Sigmoid colon (tissue), 7 donors: Measurements from ENCODE around the gene PJA2. TPM values are rescaled to one million over a fixed set of nuclear protein-coding genes. Genes with fewer than 3 reads are reported as not detected.
A peak's percentile ranks its signal among the peaks of the same experiment; 100 is the strongest.

Experiments used
- DNase-seq: peaks from one replicate; pipeline ENCODE4 v3.0.0-alpha.2; 2019
- H3K27ac ChIP-seq, 4 donors: fragments of 200-600 bp; sonication (generic); one replicate each; pipeline ENCODE4 v1.5.1; 2016 to 2019; ENCODE audit warnings: mild to moderate bottlenecking in 1 of 4
- H3K27me3 ChIP-seq, 3 donors: fragments of 200-600 bp; sonication (generic); one replicate each; pipeline ENCODE4 v1.5.1; 2019; ENCODE audit warnings: mild to moderate bottlenecking in 1 of 3
- H3K36me3 ChIP-seq, 4 donors: fragments of 200-600 bp; sonication (generic); one replicate each; pipeline ENCODE4 v1.5.1; 2016 to 2019
- H3K4me1 ChIP-seq, 4 donors: fragments of 200-600 bp; sonication (generic); one replicate each; pipeline ENCODE4 v1.5.1; 2017 to 2019
- H3K4me3 ChIP-seq, 4 donors: fragments of 200-600 bp; sonication (generic); one replicate each; pipeline ENCODE4 v1.5.1; 2017 to 2019; ENCODE audit warnings: mild to moderate bottlenecking in 2 of 4, moderate library complexity in 1 of 4
- H3K9me3 ChIP-seq, 4 donors: fragments of 200-600 bp in 3 of 4; sonication (generic) in 3 of 4; one replicate each; pipeline versions ENCODE4 v1.5.1 to v1.6.1; 2013 to 2019
- EP300 ChIP-seq, 4 donors: sonication (generic); formaldehyde crosslinking; IDR thresholded peaks; one replicate each; pipeline ENCODE4 v1.6.1; 2017; ENCODE audit warnings: antibody characterized with exemption in 4 of 4
- POLR2A ChIP-seq, 2 donors: fragments of 450-650 bp; IDR thresholded peaks; one replicate each; pipeline ENCODE4 v1.6.1; 2016; ENCODE audit warnings: antibody characterized with exemption in 2 of 2, mild to moderate bottlenecking in 2 of 2, moderate library complexity in 2 of 2
- POLR2AphosphoS5 ChIP-seq, 4 donors: sonication (generic); formaldehyde crosslinking; IDR thresholded peaks; one replicate each; pipeline ENCODE4 v1.6.1; 2017; ENCODE audit warnings: antibody characterized with exemption in 4 of 4
- WGBS, 2 donors: extraction: QIAGEN DNeasy Blood & Tissue Kit; methylation state at CpG; one replicate each; pipeline ENCODE4 v1.1.7; 2013; 5-methylcytosine and 5-hydroxymethylcytosine counted together
- intact Hi-C: fragments of 100-400 bp; cut with DNase I; formaldehyde crosslinking; loops from one replicate; pipeline ENCODE4 v1.15.1; 2023
- polyA plus RNA-seq, 3 donors: library from polyadenylated mRNA; stranded (reverse); fragments of 200-250 nt; gene quantifications; one replicate each; pipeline ENCODE4 v1.2.3, GENCODE V29; 2013
- total RNA-seq, 4 donors: library from RNA; depleted of rRNA; stranded (reverse); fragments of >200 nt; gene quantifications; one replicate each; pipeline ENCODE4 v1.1.0, GENCODE V29; 2016
- TF ChIP-seq, protein P1 (sequence below), 4 experiments: fragments of 450-650 bp in 3 of 4; fragments of 200-600 bp in 1 of 4; IDR thresholded peaks; one replicate each; pipeline ENCODE4 v1.5.1; 2016 to 2019; ENCODE audit warnings: antibody characterized with exemption in 4 of 4, mild to moderate bottlenecking in 3 of 4, moderate library complexity in 2 of 4
- donor health status: healthy with polysubstance abuse.
- donor health status: Bipolar disorder and iron deficiency.
- donor health status: healthy.

The PJA2 gene
- total and polyA plus RNA-seq, 7 donors = 35.4 to 213 (median 163) TPM

DNA sequence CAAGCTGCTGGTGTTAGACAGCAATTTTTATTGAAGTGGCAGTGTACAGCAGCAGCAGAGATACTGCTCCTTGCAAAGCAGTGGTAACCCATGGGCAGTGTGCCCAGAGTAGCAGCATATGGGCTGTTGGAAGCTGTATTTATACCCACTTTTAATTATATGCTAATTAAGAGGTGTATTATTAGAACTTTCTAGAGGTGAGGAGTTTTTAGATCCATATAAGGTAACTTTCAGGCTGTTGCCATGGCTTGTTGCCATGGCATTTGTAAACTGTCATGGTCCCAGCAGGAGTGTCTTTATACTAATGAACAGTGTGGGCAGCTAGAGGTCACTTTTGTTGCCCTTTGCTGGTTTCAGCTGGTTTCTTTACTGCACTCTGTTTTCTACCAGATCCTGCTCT is 3.7 kb upstream of the PJA2 start:
- Histone ChIP-seq H3K27ac (peak overlapping the region; percentile 95 to 99 (median 98)), H3K4me3 (no peak overlapping the region), H3K9me3 (peaks cover 0 to 8% (median 0%) of the 10 kb centered on the region in 4 donors), H3K36me3 (no peaks in the 10 kb centered on the region), H3K4me1 (peaks cover 0 to 31% (median 30%) of the 10 kb centered on the region in 4 donors), H3K27me3 (no peaks in the 10 kb centered on the region)
- TF ChIP-seq, protein P1, sequence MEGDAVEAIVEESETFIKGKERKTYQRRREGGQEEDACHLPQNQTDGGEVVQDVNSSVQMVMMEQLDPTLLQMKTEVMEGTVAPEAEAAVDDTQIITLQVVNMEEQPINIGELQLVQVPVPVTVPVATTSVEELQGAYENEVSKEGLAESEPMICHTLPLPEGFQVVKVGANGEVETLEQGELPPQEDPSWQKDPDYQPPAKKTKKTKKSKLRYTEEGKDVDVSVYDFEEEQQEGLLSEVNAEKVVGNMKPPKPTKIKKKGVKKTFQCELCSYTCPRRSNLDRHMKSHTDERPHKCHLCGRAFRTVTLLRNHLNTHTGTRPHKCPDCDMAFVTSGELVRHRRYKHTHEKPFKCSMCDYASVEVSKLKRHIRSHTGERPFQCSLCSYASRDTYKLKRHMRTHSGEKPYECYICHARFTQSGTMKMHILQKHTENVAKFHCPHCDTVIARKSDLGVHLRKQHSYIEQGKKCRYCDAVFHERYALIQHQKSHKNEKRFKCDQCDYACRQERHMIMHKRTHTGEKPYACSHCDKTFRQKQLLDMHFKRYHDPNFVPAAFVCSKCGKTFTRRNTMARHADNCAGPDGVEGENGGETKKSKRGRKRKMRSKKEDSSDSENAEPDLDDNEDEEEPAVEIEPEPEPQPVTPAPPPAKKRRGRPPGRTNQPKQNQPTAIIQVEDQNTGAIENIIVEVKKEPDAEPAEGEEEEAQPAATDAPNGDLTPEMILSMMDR (IDR thresholded peaks at IDR 0.05) = no peak
- TF ChIP-seq POLR2AphosphoS5 (IDR thresholded peaks at IDR 0.05) (no peak), EP300 (IDR thresholded peaks at IDR 0.05) (no peak), POLR2A (IDR thresholded peaks at IDR 0.05) (no peak)
- DNase-seq = peak; percentile 69
- intact Hi-C loops = loop anchor here (5.0 kb wide), 1 partner anchor 1031 kb away; the partner anchor contains the start of gene FBXL17

GRCh38 chr5:109412981-109413402 is 3.2 kb upstream of the PJA2 start:
- Histone ChIP-seq H3K9me3 (peaks cover 0 to 8% (median 0%) of the 10 kb centered on the region in 4 donors), H3K4me1 (peaks cover 0 to 33% (median 30%) of the 10 kb centered on the region in 4 donors), H3K4me3 (no peak overlapping the region), H3K27ac (peak overlapping the region; percentile 95 to 99 (median 98)), H3K27me3 (no peaks in the 10 kb centered on the region), H3K36me3 (no peaks in the 10 kb centered on the region)
- 25 to 44% methylated on average over 1 of the region's 1 CpG for WGBS, 2 donors
- peak in 1 of 4 donors; percentile 9 for TF ChIP-seq POLR2AphosphoS5 (IDR thresholded peaks at IDR 0.05)
- TF ChIP-seq, protein P1 (IDR thresholded peaks at IDR 0.05) = no peak
- no peak for DNase-seq
- intact Hi-C loops = loop anchor here (5.0 kb wide), 1 partner anchor 1031 kb away; the partner anchor contains the start of gene FBXL17

- TF ChIP-seq POLR2A (IDR thresholded peaks at IDR 0.05) (no peak), POLR2AphosphoS5 (IDR thresholded peaks at IDR 0.05) (peak in 2 of 4 donors; percentile 15 to 56)
- no peak for DNase-seq
- Histone ChIP-seq H3K9me3 (peaks cover 0 to 8% (median 0%) of the 10 kb centered on the region in 4 donors), H3K4me3 (no peak overlapping the region), H3K36me3 (no peaks in the 10 kb centered on the region), H3K27ac (peak overlapping the region; percentile 95 to 99 (median 98)), H3K27me3 (no peaks in the 10 kb centered on the region), H3K4me1 (peaks cover 0 to 47% (median 40%) of the 10 kb centered on the region in 4 donors)
- intact Hi-C loops = loop anchor here (5.0 kb wide), 1 partner anchor 1029 kb away; the partner anchor contains the start of gene FBXL17
- WGBS, 2 donors = 55 to 64% methylated on average over 3 of the region's 3 CpGs
Observed at GRCh38 chr5:109411627-109412026, 1.9 kb upstream of the PJA2 start.

DNA sequence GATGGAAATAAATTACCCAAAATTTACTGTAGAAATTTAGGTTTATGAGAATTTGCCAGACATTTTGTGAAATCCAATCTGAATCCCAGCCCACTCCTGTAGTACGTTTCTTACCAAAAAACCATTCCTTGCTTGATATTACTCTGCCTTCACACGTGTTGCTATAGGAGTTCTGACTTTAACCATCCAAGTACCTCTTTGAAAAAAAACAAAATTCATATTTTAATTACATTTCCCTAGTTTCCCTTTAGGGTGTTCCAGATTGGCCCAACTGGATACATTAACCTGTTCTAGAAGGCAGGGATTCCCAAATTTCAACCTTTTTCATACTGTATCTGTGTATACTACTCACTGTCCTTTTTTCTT is 1.4 kb upstream of the PJA2 start:
- H3K27me3 ChIP-seq = no peaks in the 10 kb centered on the region
- H3K27ac ChIP-seq = peak overlapping the region; percentile 95 to 99 (median 98)
- H3K4me1 ChIP-seq = peaks cover 0 to 52% (median 45%) of the 10 kb centered on the region in 4 donors
- peaks cover 0 to 7% (median 0%) of the 10 kb centered on the region in 4 donors for H3K9me3 ChIP-seq
- H3K36me3 ChIP-seq = no peaks in the 10 kb centered on the region
- intact Hi-C loops = loop anchor here (5.0 kb wide), 1 partner anchor 1029 kb away; the partner anchor contains the start of gene FBXL17
- no peak for DNase-seq
- no peak for TF ChIP-seq EP300 (IDR thresholded peaks at IDR 0.05)
- WGBS, 2 donors = 16 to 18% methylated on average over 2 of the region's 2 CpGs
- H3K4me3 ChIP-seq = peak overlapping the region; percentile 51 to 89 (median 70)

GRCh38 chr5:109410389-109411148 is 795 bp upstream of the PJA2 start:
- DNase-seq = peak; percentile 89
- TF ChIP-seq POLR2AphosphoS5 (IDR thresholded peaks at IDR 0.05) (peak; percentile 76 to 84 (median 78)), POLR2A (IDR thresholded peaks at IDR 0.05) (peak in 1 of 2 donors; percentile 13), EP300 (IDR thresholded peaks at IDR 0.05) (no peak)
- H3K36me3 ChIP-seq = no peaks in the 10 kb centered on the region
- no peaks in the 10 kb centered on the region for H3K27me3 ChIP-seq
- H3K27ac ChIP-seq = peak overlapping the region; percentile 95 to 99 (median 98)
- intact Hi-C loops = loop anchor here (5.0 kb wide), 1 partner anchor 1028 kb away; the partner anchor contains the start of gene FBXL17
- 1% methylated on average over 26 of the region's 26 CpGs for WGBS, 2 donors
- peak overlapping the region; percentile 51 to 89 (median 70) for H3K4me3 ChIP-seq
- peaks cover 0 to 58% (median 50%) of the 10 kb centered on the region in 4 donors for H3K4me1 ChIP-seq
- H3K9me3 ChIP-seq = peaks cover 0 to 3% (median 0%) of the 10 kb centered on the region in 4 donors
